HG02885 (cell line): ENCODE results near the gene UPB1.
A peak's percentile ranks its signal among the peaks of the same experiment; 100 is the strongest.
"Not testable (repeated sequence)": the region's sequence is repeated elsewhere in the genome, so short reads cannot be mapped to it uniquely, and the experiment has no call there.

Experiments
- ATAC-seq: cut with Tn5 transposase; IDR thresholded peaks from one replicate; pipeline ENCODE4 v1.9.1; 2021; ENCODE audit warnings: mild to moderate bottlenecking; ENCODE audit not compliant: unreplicated experiment, poor library complexity

The UPB1 gene

GRCh38 chr22:24525416-24526037 lies 30.4 kb downstream of the UPB1 start:
- peak; percentile 65 for ATAC-seq

- no peak for ATAC-seq
Observed at GRCh38 chr22:24526191-24526590, 31.1 kb downstream of the UPB1 start.

- no peak for ATAC-seq
Observed at GRCh38 chr22:24529898-24530297, 34.8 kb downstream of the UPB1 start.

- not testable (repeated sequence) for ATAC-seq
Observed at GRCh38 chr22:24530968-24531367, 35.8 kb downstream of the UPB1 start.

- no peak for ATAC-seq
Observed at GRCh38 chr22:24532075-24532474, 36.9 kb downstream of the UPB1 start.

GRCh38 chr22:24535348-24535747 lies 40.2 kb downstream of the UPB1 start:
- no peak for ATAC-seq

GRCh38 chr22:24536089-24536488 lies 41.0 kb downstream of the UPB1 start:
- no peak for ATAC-seq

- ATAC-seq = no peak
Observed at GRCh38 chr22:24540470-24540869, 45.3 kb downstream of the UPB1 start.

GRCh38 chr22:24541681-24542515 lies 46.8 kb downstream of the UPB1 start:
- ATAC-seq = no peak

GRCh38 chr22:24542641-24543040 lies 47.5 kb downstream of the UPB1 start:
- ATAC-seq = no peak

- no peak for ATAC-seq
Observed at GRCh38 chr22:24543185-24543601, 48.1 kb downstream of the UPB1 start.

- ATAC-seq = no peak
Observed at GRCh38 chr22:24543679-24544243, 48.6 kb downstream of the UPB1 start.

GRCh38 chr22:24548812-24549211 lies 53.7 kb downstream of the UPB1 start:
- ATAC-seq = no peak

- ATAC-seq = no peak
Observed at GRCh38 chr22:24550028-24550901, 55.1 kb downstream of the UPB1 start.

GRCh38 chr22:24550902-24551435 lies 55.8 kb downstream of the UPB1 start:
- no peak for ATAC-seq

- not testable (repeated sequence) for ATAC-seq
Observed at GRCh38 chr22:24552503-24553286, 57.6 kb downstream of the UPB1 start.

- ATAC-seq = no peak
Observed at GRCh38 chr22:24553597-24554312, 58.6 kb downstream of the UPB1 start.

GRCh38 chr22:24554313-24555164 lies 59.4 kb downstream of the UPB1 start, which contains the start of gene GUCD1:
Gene GUCD1, minus strand, starts transcription at chr22:24555138. Its CDS starts 147 bp downstream, at chr22:24554991.
- peak; percentile 2 for ATAC-seq
